Sigmoid colon (tissue), 7 donors: ENCODE data around the gene VRTN. TPM values are rescaled to one million over a fixed set of nuclear protein-coding genes. Genes with fewer than 3 reads are reported as not detected.
"Not testable (repeated sequence)": the region's sequence is repeated elsewhere in the genome, so short reads cannot be mapped to it uniquely, and the experiment has no call there.

Experiments
- DNase-seq: peaks from one replicate; pipeline ENCODE4 v3.0.0-alpha.2; 2019
- H3K27ac ChIP-seq, 4 donors: fragments of 200-600 bp; sonication (generic); one replicate each; pipeline ENCODE4 v1.5.1; 2016 to 2019; ENCODE audit warnings: mild to moderate bottlenecking in 1 of 4
- H3K27me3 ChIP-seq, 3 donors: fragments of 200-600 bp; sonication (generic); one replicate each; pipeline ENCODE4 v1.5.1; 2019; ENCODE audit warnings: mild to moderate bottlenecking in 1 of 3
- H3K36me3 ChIP-seq, 4 donors: fragments of 200-600 bp; sonication (generic); one replicate each; pipeline ENCODE4 v1.5.1; 2016 to 2019
- H3K4me1 ChIP-seq, 4 donors: fragments of 200-600 bp; sonication (generic); one replicate each; pipeline ENCODE4 v1.5.1; 2017 to 2019
- H3K4me3 ChIP-seq, 4 donors: fragments of 200-600 bp; sonication (generic); one replicate each; pipeline ENCODE4 v1.5.1; 2017 to 2019; ENCODE audit warnings: mild to moderate bottlenecking in 2 of 4, moderate library complexity in 1 of 4
- H3K9me3 ChIP-seq, 4 donors: fragments of 200-600 bp in 3 of 4; sonication (generic) in 3 of 4; one replicate each; pipeline versions ENCODE4 v1.5.1 to v1.6.1; 2013 to 2019
- EP300 ChIP-seq, 4 donors: sonication (generic); formaldehyde crosslinking; IDR thresholded peaks; one replicate each; pipeline ENCODE4 v1.6.1; 2017; ENCODE audit warnings: antibody characterized with exemption in 4 of 4
- POLR2A ChIP-seq, 2 donors: fragments of 450-650 bp; IDR thresholded peaks; one replicate each; pipeline ENCODE4 v1.6.1; 2016; ENCODE audit warnings: antibody characterized with exemption in 2 of 2, mild to moderate bottlenecking in 2 of 2, moderate library complexity in 2 of 2
- POLR2AphosphoS5 ChIP-seq, 4 donors: sonication (generic); formaldehyde crosslinking; IDR thresholded peaks; one replicate each; pipeline ENCODE4 v1.6.1; 2017; ENCODE audit warnings: antibody characterized with exemption in 4 of 4
- WGBS, 2 donors: extraction: QIAGEN DNeasy Blood & Tissue Kit; methylation state at CpG; one replicate each; pipeline ENCODE4 v1.1.7; 2013; 5-methylcytosine and 5-hydroxymethylcytosine counted together
- intact Hi-C: fragments of 100-400 bp; cut with DNase I; formaldehyde crosslinking; loops from one replicate; pipeline ENCODE4 v1.15.1; 2023
- polyA plus RNA-seq, 3 donors: library from polyadenylated mRNA; stranded (reverse); fragments of 200-250 nt; gene quantifications; one replicate each; pipeline ENCODE4 v1.2.3, GENCODE V29; 2013
- total RNA-seq, 4 donors: library from RNA; depleted of rRNA; stranded (reverse); fragments of >200 nt; gene quantifications; one replicate each; pipeline ENCODE4 v1.1.0, GENCODE V29; 2016
- TF ChIP-seq, protein P1 (sequence below), 4 experiments: fragments of 450-650 bp in 3 of 4; fragments of 200-600 bp in 1 of 4; IDR thresholded peaks; one replicate each; pipeline ENCODE4 v1.5.1; 2016 to 2019; ENCODE audit warnings: antibody characterized with exemption in 4 of 4, mild to moderate bottlenecking in 3 of 4, moderate library complexity in 2 of 4
- donor health status: healthy with polysubstance abuse.
- donor health status: Bipolar disorder and iron deficiency.
- donor health status: healthy.

VRTN gene
- total and polyA plus RNA-seq, 7 donors, result 0.23 to 0.25 TPM; not detected in 5

DNA sequence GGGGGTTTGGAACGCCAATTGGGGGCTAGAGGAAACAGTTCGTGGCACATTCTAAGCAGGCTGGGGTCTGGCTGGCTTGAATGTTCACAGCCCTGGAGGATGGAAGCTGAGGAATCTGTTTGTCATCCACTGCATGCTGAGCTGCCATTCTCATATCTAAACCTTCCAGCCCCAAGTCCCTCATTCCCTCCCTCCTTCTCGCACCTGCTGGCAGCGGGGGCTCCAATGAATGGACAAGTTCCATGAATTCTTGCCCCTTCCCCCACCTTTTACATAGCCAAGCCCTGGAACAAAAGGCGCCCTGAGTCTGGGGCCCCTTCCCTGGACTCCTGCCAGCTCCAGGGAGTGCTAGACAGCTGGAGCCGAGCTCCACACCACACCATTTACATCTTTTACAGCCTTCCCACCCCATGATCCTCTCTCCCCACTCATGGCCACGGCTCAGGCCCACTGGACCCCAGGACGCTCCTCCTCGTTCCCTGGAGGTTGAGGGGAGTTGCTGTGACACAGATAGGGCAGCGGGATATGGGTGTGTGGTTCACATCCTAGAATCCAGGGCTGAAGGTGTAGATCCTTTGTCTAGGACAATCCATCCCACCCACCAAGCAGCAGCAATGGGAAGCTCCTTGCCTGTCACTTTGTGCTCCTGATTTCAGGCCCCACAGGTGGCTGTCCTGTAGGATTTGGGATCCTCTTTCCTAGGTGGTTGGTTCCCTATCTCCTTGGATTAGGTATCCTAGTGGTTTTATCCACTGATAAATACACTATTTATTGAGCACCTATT is 21.7 kb upstream of the VRTN start:
- TF ChIP-seq POLR2A (IDR thresholded peaks at IDR 0.05) (no peak), EP300 (IDR thresholded peaks at IDR 0.05) (no peak), POLR2AphosphoS5 (IDR thresholded peaks at IDR 0.05) (no peak)
- TF ChIP-seq, protein P1, sequence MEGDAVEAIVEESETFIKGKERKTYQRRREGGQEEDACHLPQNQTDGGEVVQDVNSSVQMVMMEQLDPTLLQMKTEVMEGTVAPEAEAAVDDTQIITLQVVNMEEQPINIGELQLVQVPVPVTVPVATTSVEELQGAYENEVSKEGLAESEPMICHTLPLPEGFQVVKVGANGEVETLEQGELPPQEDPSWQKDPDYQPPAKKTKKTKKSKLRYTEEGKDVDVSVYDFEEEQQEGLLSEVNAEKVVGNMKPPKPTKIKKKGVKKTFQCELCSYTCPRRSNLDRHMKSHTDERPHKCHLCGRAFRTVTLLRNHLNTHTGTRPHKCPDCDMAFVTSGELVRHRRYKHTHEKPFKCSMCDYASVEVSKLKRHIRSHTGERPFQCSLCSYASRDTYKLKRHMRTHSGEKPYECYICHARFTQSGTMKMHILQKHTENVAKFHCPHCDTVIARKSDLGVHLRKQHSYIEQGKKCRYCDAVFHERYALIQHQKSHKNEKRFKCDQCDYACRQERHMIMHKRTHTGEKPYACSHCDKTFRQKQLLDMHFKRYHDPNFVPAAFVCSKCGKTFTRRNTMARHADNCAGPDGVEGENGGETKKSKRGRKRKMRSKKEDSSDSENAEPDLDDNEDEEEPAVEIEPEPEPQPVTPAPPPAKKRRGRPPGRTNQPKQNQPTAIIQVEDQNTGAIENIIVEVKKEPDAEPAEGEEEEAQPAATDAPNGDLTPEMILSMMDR (IDR thresholded peaks at IDR 0.05), result no peak
- WGBS, 2 donors, result 31 to 48% methylated on average over 10 of the region's 10 CpGs
- Histone ChIP-seq H3K4me1 (no peaks in the 10 kb centered on the region), H3K27ac (no peak overlapping the region), H3K27me3 (no peaks in the 10 kb centered on the region), H3K4me3 (no peak overlapping the region), H3K36me3 (no peaks in the 10 kb centered on the region), H3K9me3 (no peaks in the 10 kb centered on the region)
- DNase-seq, result no peak
- intact Hi-C loops, result no loop called here

DNA sequence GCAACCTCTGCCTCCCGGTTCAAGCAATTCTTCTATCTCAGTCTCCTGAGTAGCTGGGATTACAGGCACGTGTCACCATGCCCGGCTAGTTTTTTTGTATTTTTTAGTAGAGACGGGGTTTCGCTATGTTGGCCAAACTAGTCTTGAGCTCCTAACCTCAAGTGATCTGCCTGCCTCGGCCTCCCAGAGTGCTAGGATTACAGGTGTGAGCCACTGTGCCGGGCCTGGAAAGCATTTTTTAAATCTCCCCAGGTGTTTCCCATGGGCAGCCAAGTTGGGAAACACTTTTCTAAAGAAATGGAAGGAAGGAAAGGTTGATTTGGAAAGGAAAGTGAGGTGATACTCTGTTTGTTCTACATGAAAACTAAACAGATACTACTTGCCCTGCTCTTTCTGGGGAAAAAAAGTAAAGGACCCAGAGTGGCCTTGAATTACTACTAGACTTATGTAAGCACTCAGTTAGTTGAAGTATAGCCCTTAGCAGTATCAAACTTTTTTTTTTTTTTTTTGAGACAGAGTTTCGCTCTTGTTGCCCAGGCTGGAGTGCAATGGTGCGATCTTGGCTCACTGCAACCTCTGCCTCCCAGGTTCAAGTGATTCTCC is 18.2 kb upstream of the VRTN start:
- H3K9me3 ChIP-seq, DNase-seq, intact Hi-C loops, H3K4me3 ChIP-seq, H3K4me1 ChIP-seq, H3K27me3 ChIP-seq, H3K36me3 ChIP-seq, H3K27ac ChIP-seq: not testable (repeated sequence)
- 89 to 92% methylated on average over 9 of the region's 9 CpGs for WGBS, 2 donors

DNA sequence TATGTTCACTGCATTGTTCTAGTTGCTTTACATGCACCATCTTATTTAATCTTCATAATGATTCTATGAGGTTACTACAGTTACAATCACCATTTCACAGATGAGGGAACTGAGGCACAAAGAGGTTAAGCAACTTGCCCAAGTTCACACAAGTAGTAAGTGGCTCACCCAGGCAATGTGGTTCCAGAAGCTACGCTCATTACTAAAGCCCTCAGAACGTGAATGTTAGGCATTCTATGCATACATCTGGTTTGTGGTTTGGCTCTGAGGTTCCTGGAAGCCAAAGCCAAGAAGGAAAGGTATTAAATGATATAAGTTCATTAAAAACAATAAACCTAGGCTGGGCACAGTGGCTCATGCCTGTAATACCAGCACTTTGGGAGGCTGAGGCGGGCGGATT is 14.4 kb upstream of the VRTN start:
- intact Hi-C loops, result no loop called here
- no peak overlapping the region for H3K4me3 ChIP-seq
- no peak overlapping the region for H3K27ac ChIP-seq
- DNase-seq, result no peak
- no peak for TF ChIP-seq EP300 (IDR thresholded peaks at IDR 0.05)
- no peak for TF ChIP-seq POLR2A (IDR thresholded peaks at IDR 0.05)
- TF ChIP-seq, protein P1 (IDR thresholded peaks at IDR 0.05), result no peak
- TF ChIP-seq POLR2AphosphoS5 (IDR thresholded peaks at IDR 0.05), result no peak
- H3K36me3 ChIP-seq, result no peaks in the 10 kb centered on the region
- 72 to 79% methylated on average over 4 of the region's 4 CpGs for WGBS, 2 donors
- H3K27me3 ChIP-seq, result peaks cover 0 to 7% (median 0%) of the 10 kb centered on the region in 3 donors
- H3K4me1 ChIP-seq, result no peaks in the 10 kb centered on the region
- H3K9me3 ChIP-seq, result no peaks in the 10 kb centered on the region

DNA sequence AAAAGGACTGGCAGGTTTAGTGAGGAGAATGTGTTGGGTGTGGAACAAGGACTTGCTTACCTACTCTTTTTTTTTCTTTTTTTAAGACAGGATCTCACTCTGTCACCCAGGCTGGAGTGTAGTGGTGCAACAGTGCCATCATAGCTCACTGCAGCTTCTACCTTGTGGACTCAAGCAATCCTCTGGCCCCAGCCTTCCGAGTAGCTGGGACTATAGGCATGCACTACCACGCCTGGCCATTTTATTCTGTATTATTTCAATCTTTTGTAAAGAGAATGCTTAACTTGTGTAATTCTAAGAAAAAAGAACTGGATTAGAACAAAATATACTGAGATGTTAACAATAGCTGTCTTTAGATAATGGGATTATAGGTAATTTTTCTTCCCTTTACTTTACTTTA is 1.9 kb upstream of the VRTN start:
- Histone ChIP-seq H3K4me1 (no peaks in the 10 kb centered on the region), H3K27ac (no peak overlapping the region), H3K36me3 (no peaks in the 10 kb centered on the region), H3K27me3 (peaks cover 0 to 59% (median 24%) of the 10 kb centered on the region in 3 donors), H3K9me3 (no peaks in the 10 kb centered on the region), H3K4me3 (no peak overlapping the region)
- TF ChIP-seq, protein P1 (IDR thresholded peaks at IDR 0.05), result no peak
- TF ChIP-seq EP300 (IDR thresholded peaks at IDR 0.05) (no peak), POLR2AphosphoS5 (IDR thresholded peaks at IDR 0.05) (no peak), POLR2A (IDR thresholded peaks at IDR 0.05) (no peak)
- intact Hi-C loops, result no loop called here
- 84 to 85% methylated on average over 2 of the region's 2 CpGs for WGBS, 2 donors
- peak; percentile 2 for DNase-seq

DNA sequence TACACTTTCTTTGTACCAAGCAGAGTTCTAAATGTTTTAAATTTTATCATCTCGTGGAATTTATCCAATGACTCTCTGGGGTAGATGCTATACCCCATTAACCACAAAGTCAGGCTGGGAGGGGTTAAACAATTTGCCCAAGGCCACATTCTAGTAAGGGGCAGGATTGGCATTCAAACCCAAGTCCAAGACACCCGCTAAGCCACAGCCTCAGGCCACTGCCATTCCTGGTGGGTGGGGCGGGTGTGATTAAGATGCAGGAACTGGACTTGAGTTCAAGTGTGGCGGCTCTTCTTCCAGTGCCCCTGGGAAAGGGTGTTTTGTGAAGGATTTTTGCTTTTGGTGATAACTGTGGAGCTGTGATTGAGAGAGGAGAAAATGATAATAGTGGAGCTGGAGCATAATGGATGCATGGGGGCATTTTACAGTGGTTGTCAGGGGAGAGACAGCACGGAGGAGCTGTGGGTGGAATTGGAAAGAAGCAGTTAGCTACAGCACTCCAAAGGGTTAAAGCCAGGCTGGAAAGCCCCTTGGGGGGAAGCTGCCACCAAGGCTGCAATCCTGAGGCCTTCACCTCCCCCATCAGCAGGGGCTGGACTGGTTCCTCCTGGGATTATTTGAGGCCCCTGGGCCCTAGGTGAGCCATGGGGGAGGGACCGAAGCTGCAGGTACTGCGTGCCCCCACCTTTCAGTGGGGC is 1.0 kb upstream of the VRTN start:
- TF ChIP-seq POLR2A (IDR thresholded peaks at IDR 0.05) (no peak), POLR2AphosphoS5 (IDR thresholded peaks at IDR 0.05) (no peak), EP300 (IDR thresholded peaks at IDR 0.05) (no peak)
- TF ChIP-seq, protein P1 (IDR thresholded peaks at IDR 0.05), result no peak
- intact Hi-C loops, result no loop called here
- 81 to 84% methylated on average over 7 of the region's 7 CpGs for WGBS, 2 donors
- DNase-seq, result peak; percentile 43
- Histone ChIP-seq H3K9me3 (no peaks in the 10 kb centered on the region), H3K36me3 (no peaks in the 10 kb centered on the region), H3K27ac (no peak overlapping the region), H3K4me1 (no peaks in the 10 kb centered on the region), H3K27me3 (peaks cover 0 to 67% (median 24%) of the 10 kb centered on the region in 3 donors), H3K4me3 (no peak overlapping the region)
